GM04504 (cell line): Measurements from ENCODE around the gene GGA3.

Experiments
- DNase-seq: peaks from one replicate; pipeline ENCODE4 v3.0.0-alpha.2; 2012; ENCODE audit warnings: low read depth

GGA3 gene

GRCh38 chr17:75246404-75246803, 15.0 kb downstream of the GGA3 start:
- no peak for DNase-seq

GRCh38 chr17:75245011-75245410, 16.4 kb downstream of the GGA3 start:
- no peak for DNase-seq

DNA sequence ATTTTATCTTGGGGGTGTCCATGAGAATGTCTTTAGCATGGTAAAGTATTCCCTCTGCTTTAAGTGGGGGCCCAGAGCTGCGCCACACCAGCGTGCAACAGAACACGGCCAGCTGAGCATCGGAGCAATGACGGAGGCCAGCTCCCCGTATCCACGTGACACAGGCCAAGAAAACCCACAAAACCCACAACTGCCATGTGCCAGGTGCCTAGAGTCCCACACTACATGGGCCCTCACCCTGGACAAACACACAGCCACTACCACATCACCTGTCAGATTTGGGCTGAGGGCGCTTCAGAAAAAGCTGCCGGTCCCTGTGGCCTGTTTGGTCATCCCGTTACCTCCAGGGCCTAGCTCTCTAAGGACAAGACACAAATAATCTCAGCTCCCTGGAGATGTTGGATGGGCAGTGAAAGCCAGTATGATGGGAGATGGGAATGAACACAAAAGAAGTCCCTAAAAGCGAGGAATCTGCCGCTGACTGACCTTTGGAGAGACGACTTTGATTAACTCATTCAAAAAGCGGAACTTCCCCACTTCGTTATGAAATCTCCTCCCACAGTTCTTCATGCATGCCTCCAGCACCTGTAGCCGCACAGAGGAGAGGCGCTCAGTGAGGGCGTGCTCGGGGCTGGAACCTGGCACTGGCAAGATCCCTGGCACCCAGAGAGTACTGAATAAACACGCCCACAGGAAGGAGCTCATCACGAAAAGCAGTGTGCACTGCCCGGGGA, 17.1 kb downstream of the GGA3 start:
- DNase-seq, result no peak

GRCh38 chr17:75242461-75243042, 18.9 kb downstream of the GGA3 start:
- no peak for DNase-seq

GRCh38 chr17:75241996-75242460, 19.4 kb downstream of the GGA3 start:
- peak; percentile 34 for DNase-seq

DNA sequence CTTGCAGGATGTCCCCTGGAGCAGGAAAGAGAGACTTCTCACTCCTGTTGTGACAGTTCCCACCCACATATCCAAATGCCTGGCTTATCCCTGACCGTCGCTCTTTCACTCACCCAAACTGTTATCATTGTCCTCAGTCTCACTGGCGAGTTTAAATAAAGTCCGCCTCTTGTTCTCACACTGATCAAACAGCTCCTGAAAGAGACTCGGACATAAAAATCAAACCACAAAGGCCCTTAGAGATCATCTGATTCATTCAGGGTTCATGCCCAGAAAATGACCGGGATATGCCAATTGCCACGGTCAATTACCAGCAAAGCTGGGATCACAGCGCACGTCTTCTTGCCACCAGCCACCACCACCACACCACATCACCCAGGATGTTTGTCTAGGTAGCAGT, 19.9 kb downstream of the GGA3 start:
- DNase-seq, result no peak

DNA sequence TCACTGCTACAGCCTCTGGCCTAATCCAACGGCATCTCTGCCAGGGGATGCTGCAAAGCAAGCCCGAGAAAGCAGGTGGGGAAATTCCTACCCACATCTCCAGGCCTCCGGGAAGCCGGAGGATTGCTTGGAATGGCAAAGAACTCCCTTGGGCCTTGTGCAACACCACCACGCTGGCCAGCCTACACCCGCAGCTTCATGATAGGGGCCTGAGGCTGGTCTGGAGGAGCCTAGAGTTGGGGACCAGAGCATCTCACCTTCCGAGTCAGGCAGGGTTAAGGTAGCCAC, 20.3 kb downstream of the GGA3 start:
- DNase-seq, result no peak

DNA sequence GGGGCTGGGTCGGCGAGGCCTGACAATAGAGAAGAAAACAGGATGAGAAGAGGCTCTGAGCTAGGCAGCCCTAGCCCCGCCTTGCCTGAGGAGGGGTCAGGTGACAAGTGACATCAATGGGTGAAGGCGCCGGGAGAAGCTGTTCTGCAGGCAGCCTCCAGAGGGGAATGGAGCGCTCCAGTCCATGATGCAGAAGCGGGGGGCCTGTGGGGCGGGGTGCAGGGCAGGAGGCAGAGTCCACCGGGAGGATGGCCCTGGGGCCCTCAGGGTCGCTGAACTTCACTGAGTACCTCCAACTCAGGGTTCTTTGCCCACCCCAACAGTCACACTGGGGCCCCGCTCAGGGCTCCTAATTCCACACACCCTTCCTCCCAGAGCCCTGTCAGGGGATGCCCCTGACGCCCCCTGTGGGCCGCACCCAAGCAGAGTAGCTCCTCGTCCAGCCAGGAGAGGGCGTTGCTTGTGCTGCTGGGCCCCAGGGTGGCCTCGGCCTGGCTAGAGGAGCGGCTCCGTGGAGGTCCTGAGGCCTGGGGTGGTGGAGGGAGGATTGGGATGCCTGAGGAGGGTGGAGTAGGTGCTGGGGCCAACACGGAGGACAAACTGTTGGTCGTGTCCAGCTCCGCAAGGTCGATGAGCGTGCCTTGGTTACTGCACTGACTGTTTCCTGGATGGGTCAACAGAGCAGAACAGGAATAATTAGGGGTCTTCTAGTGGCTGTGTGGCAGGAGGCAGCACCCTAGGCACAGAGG, 20.8 kb downstream of the GGA3 start:
- no peak for DNase-seq

DNA sequence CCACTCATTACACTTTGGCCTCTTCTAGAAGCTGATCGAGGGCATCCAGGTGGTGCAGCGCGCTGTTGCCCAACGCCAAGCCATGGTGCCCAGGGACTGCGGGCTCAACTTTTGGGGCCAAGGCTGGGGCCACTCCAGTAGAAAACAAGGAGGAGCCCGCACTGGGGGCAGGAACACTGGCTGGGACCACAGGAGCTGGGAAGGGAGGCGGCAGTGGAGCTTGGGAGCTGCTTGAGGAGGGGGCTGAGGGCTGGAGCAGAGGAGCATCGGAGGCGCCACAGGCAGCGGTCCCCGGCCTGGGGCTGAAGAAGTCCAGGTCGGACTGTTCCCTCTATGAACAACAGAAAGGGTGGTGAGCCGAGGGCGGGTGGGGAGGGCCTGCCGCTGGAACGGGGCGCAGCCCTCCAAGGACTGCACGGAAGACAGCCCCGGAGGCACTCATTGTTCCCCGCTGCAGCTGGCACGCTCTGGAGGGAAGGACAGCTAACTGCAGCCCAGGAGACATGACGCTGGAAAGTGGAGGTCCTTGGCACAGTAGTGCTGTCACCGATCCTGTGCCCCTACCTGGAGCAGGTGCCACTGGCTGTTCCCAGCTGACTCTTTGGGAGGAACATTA, 21.5 kb downstream of the GGA3 start:
- DNase-seq, result no peak

DNA sequence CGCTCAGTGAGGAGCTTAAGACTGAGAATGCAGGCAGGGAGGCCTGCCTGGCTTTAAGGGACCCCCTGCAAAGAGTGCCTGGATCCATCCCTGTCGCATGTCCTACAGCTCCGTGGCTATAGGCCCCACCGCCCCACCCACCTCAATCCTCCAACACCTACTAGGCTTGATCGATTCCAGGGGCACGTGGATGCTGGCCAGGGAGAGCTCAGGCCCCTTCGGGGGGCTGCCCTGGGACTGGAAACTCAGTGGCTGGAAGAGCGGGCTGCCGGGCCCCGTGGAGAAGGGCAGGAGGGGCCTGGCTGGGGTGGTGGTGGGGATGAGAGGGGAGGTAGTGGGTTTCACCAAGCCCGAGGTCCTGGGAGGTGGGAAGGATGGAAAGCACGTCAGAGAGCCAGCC, 22.2 kb downstream of the GGA3 start:
- DNase-seq, result no peak

GRCh38 chr17:75238684-75239191, 22.7 kb downstream of the GGA3 start:
- DNase-seq, result no peak

- DNase-seq, result no peak
These were observed 23.3 kb downstream of the GGA3 start for GRCh38 chr17:75238020-75238580.

GRCh38 chr17:75237100-75238014, 24.0 kb downstream of the GGA3 start:
- no peak for DNase-seq

DNA sequence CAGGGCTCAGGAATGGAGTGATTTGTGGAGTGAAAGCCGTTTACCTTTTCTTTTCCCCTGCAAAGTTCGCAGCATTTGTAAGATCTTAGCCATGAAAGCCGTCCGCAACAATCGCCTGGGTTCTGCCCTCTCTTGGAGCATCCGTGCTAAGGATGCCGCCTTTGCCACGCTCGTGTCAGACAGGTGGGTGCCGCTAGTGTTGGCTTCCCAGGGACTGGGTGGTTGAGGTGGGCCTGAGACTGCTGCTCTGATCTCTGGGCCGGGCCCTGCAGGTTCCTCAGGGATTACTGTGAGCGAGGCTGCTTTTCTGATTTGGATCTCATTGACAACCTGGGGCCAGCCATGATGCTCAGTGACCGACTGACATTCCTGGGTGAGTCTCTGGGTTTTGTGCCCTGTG, 28.6 kb downstream of the GGA3 start:
- no peak for DNase-seq

- no peak for DNase-seq
These were observed 29.5 kb downstream of the GGA3 start for GRCh38 chr17:75231741-75232464.

DNA sequence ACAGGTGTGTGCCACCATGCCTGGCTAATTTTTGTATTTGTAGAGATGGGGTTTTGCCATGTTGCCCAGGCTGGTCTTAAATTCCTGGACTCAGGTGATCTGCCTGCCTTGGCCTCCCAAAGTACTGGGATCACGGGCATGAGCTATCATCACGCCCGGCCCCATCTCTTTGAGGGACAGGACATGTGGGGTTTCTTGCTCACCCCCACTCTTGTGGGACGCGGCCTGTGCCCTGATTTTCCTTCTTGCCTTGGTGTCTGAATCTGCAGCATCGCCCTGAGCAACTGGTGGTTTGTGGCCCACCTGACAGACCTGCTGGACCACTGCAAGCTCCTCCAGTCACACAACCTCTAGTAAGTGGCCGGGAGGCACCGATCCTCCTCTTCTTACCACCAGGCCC, 30.3 kb downstream of the GGA3 start:
- DNase-seq, result no peak

DNA sequence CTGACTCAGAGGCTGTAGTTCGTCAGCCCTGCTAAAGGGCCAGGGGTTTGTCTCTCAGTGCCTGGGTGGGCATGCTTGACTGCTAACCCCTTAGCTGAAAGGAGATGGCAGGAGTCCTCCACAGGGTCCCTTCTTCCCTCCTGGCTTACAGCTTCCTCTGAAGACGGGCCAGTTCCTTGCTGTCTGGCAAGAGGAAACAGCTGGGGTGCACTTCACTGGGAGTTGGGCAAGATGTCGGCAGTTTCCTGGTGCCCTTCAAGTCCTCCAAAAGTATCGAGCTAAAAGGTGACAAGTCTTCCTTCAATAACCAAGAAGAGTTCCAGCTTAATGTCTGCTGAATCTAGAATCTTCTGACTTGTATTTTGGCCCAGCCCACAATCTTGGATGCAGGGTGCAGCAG, 32.6 kb downstream of the GGA3 start:
- DNase-seq, result no peak

DNA sequence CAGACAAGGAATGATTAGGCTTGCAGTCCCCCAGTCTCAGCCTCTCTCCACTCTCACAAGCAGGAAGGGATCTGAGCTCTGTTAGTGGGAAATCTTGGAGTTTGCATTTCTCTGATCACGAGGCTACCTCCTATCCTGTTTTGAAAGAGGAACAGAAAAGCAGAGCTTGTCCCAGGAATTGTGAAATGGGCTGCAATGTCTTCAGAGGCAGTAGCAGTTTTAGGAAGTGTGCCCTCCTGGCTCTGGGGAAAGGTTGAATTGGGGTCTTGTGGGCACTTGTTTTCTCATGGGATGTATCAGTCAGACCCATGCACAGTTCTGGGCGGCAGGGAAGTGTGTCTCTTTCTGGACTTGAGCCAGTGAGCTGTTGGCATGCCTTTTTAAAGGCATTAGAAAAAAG, 33.1 kb downstream of the GGA3 start:
- DNase-seq, result no peak

DNA sequence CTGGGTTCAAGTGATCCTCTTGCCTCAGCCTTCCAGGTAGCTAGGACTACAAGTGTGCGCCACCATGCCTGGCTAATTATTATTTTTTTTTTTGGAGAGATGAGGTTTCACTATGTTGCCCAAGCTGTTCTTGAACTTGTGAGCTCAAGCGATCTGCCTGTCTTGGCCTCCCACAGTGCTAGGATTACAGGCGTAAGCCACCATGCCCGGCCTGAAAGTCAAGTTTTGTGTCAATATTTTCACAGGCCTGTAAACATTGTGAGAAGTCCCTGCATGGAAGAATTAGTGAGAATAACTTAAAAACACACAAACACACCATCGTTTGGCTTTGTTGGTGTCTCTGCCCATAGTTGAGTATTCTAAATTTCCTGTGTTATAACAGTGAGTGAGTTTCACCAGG, 33.7 kb downstream of the GGA3 start:
- DNase-seq, result no peak

DNA sequence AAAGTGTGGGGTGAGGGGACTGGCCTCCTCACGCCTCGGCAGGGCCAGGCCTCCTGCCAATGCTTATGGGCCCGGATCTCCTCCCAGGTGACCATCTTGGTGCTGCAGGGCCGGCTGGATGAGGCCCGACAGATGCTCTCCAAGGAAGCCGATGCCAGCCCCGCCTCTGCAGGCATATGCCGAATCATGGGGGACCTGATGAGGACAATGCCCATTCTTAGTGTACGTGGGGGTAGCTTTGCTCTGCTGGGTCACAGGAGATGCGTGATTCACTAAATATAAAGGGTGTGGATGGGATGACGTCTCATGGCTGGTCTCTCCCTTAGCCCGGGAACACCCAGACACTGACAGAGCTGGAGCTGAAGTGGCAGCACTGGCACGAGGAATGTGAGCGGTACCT, 36.4 kb downstream of the GGA3 start:
- no peak for DNase-seq

DNA sequence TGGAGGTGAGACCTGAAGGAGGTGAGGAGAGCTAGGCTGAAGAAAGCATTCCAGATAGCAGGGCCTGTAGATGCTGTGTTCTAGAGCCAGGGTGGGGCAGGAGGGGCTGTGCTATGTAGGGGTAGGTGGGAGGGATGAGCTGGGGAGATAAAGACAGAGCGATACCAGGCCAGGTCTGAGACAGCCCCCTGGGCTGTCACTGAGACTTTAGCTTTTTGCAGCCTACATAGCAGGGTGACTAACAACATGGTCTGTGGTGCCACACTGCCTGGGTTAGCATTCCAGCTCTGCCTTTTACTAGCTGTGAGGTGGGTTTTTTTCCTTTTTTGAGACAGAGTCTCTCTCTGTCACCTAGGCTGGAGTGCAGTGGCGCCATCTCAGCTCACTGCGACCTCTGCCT, 41.6 kb downstream of the GGA3 start:
- DNase-seq, result no peak
